OCI-LY3 (cell line): Measurements from ENCODE around the gene ARID5B.

Experiments used
- H2AFZ ChIP-seq: fragments of 200-600, 300-600 bp; shearing (Covaris generic); 2 replicates; pipeline ENCODE4 v1.6.0; 2014; ENCODE audit warnings: antibody characterized with exemption, low read depth, low read length
- H3K27ac ChIP-seq: fragments of 200-600, 300-600 bp; sonication (generic); 2 replicates; pipeline ENCODE4 v1.5.1; 2014; ENCODE audit warnings: mild to moderate bottlenecking, low read length, moderate library complexity, mixed read lengths
- H3K27me3 ChIP-seq: fragments of 200-600, 300-600 bp; sonication (generic); 2 replicates; pipeline ENCODE4 v1.6.1; 2014; ENCODE audit warnings: low read depth, low read length, mixed read lengths
- H3K36me3 ChIP-seq: fragments of 200-600, 300-600 bp; sonication (generic); replicated peaks from 2 replicates; pipeline ENCODE3; 2014; ENCODE audit warnings: low read depth, low read length, mixed read lengths
- H3K4me1 ChIP-seq: fragments of 300-600, 200-600 bp; sonication (generic); 2 replicates; pipeline ENCODE4 v1.6.1; 2014; ENCODE audit warnings: low read length, mixed read lengths
- H3K4me2 ChIP-seq: fragments of 200-600, 300-600 bp; sonication (generic); 2 replicates; pipeline ENCODE4 v1.6.1; 2014; ENCODE audit warnings: low read length, mixed read lengths
- H3K4me3 ChIP-seq: fragments of 300-600, 200-600 bp; sonication (generic); 2 replicates; pipeline ENCODE4 v1.5.1; 2014; ENCODE audit warnings: antibody characterized with exemption, mild to moderate bottlenecking, low read length, moderate library complexity
- H3K79me2 ChIP-seq: fragments of 300-600, 200-600 bp; shearing (Covaris generic); 2 replicates; pipeline ENCODE4 v1.6.1; 2014; ENCODE audit warnings: mild to moderate bottlenecking, low read length, mixed read lengths
- H3K9ac ChIP-seq: fragments of 300-600, 200-600 bp; shearing (Covaris generic); 2 replicates; pipeline ENCODE4 v1.6.0; 2014; ENCODE audit warnings: mild to moderate bottlenecking, low read length, moderate library complexity
- H3K9me3 ChIP-seq: fragments of 200-600, 300-600 bp; shearing (Covaris generic); 2 replicates; pipeline ENCODE4 v1.6.1; 2014; ENCODE audit warnings: low read length, mixed read lengths; ENCODE audit not compliant: insufficient read depth
- H4K20me1 ChIP-seq: fragments of 200-600, 300-600 bp; sonication (generic); 2 replicates; pipeline ENCODE4 v1.6.1; 2016; ENCODE audit warnings: low read length, mixed read lengths; ENCODE audit not compliant: insufficient read depth
- EZH2phosphoT487 ChIP-seq: fragments of 200-600 bp; shearing (Covaris generic); IDR thresholded peaks from 2 replicates; pipeline ENCODE4 v1.6.1; 2018; ENCODE audit warnings: antibody characterized with exemption, mixed run types, low read depth
- TF ChIP-seq, protein P1 (sequence below): fragments of 200-600, 300-600 bp; sonication (generic); IDR thresholded peaks from 2 replicates; pipeline ENCODE4 v1.5.1; 2014; ENCODE audit warnings: antibody characterized with exemption, low read length, low read depth

ARID5B gene

GRCh38 chr10:62008946-62009345, 107.4 kb downstream of the ARID5B start:
- no peaks in the 10 kb centered on the region for H3K4me1 ChIP-seq
- no peak overlapping the region for H3K4me2 ChIP-seq
- no peak overlapping the region for H2AFZ ChIP-seq
- H3K27me3 ChIP-seq, result no peaks in the 10 kb centered on the region
- TF ChIP-seq EZH2phosphoT487, result no peak
- TF ChIP-seq, protein P1, sequence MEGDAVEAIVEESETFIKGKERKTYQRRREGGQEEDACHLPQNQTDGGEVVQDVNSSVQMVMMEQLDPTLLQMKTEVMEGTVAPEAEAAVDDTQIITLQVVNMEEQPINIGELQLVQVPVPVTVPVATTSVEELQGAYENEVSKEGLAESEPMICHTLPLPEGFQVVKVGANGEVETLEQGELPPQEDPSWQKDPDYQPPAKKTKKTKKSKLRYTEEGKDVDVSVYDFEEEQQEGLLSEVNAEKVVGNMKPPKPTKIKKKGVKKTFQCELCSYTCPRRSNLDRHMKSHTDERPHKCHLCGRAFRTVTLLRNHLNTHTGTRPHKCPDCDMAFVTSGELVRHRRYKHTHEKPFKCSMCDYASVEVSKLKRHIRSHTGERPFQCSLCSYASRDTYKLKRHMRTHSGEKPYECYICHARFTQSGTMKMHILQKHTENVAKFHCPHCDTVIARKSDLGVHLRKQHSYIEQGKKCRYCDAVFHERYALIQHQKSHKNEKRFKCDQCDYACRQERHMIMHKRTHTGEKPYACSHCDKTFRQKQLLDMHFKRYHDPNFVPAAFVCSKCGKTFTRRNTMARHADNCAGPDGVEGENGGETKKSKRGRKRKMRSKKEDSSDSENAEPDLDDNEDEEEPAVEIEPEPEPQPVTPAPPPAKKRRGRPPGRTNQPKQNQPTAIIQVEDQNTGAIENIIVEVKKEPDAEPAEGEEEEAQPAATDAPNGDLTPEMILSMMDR, result no peak
- no peak overlapping the region for H3K27ac ChIP-seq
- H4K20me1 ChIP-seq, result no peaks in the 10 kb centered on the region
- H3K79me2 ChIP-seq, result no peaks in the 10 kb centered on the region
- no peaks in the 10 kb centered on the region for H3K9me3 ChIP-seq
- no peak overlapping the region for H3K4me3 ChIP-seq
- no peaks in the 10 kb centered on the region for H3K36me3 ChIP-seq
- H3K9ac ChIP-seq, result no peak overlapping the region

DNA sequence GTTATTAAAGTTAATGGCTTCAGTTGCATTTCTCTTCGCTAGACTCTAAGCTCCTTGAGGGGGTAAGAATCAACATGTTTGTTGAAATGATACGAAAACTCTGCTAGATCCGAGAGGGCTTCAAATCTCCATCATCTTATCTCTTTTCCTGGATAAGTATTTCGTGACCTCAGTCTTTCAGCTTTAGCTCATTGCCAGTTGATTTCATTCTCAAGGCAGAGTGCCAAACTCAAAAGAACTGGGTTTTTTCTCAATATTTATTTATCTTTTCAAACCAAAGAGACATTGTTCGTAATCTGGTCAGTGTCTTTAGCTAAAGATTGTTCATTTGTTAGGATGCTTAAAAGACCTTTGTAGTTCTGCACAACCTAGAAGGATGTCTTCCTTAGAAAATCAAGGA, 108.9 kb downstream of the ARID5B start:
- no peak overlapping the region for H3K4me2 ChIP-seq
- no peak overlapping the region for H2AFZ ChIP-seq
- H3K9ac ChIP-seq, result no peak overlapping the region
- H3K36me3 ChIP-seq, result no peaks in the 10 kb centered on the region
- no peaks in the 10 kb centered on the region for H3K9me3 ChIP-seq
- no peaks in the 10 kb centered on the region for H3K27me3 ChIP-seq
- no peak overlapping the region for H3K4me3 ChIP-seq
- no peak overlapping the region for H3K27ac ChIP-seq
- H4K20me1 ChIP-seq, result no peaks in the 10 kb centered on the region
- TF ChIP-seq, protein P1, result no peak
- no peak for TF ChIP-seq EZH2phosphoT487
- H3K79me2 ChIP-seq, result no peaks in the 10 kb centered on the region
- no peaks in the 10 kb centered on the region for H3K4me1 ChIP-seq

DNA sequence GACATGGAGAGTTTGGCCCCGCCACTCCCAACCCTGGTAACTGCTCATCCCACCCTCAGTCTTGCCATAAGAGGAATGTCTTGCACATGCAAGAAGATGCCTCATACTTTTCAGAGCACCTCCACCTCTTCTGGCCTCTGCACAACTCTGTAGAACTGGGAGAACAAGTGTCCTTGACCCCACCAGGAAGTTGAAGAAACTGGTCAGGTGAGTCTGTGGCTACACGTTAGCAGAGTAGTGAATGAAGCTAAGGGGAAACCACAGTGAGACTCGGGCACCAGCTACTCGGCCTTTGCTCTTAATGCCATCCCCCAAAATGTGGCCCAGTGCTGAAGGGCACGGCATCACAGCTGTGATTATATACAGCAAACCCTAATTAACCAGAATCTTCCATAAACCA, 110.1 kb downstream of the ARID5B start:
- Histone ChIP-seq H2AFZ (no peak overlapping the region), H3K79me2 (no peaks in the 10 kb centered on the region), H3K9ac (no peak overlapping the region), H3K4me3 (no peak overlapping the region), H4K20me1 (no peaks in the 10 kb centered on the region), H3K4me1 (peaks cover 4% of the 10 kb centered on the region), H3K36me3 (no peaks in the 10 kb centered on the region), H3K27ac (no peak overlapping the region), H3K4me2 (no peak overlapping the region), H3K9me3 (no peaks in the 10 kb centered on the region), H3K27me3 (no peaks in the 10 kb centered on the region)
- TF ChIP-seq EZH2phosphoT487, result no peak
- TF ChIP-seq, protein P1, result no peak

DNA sequence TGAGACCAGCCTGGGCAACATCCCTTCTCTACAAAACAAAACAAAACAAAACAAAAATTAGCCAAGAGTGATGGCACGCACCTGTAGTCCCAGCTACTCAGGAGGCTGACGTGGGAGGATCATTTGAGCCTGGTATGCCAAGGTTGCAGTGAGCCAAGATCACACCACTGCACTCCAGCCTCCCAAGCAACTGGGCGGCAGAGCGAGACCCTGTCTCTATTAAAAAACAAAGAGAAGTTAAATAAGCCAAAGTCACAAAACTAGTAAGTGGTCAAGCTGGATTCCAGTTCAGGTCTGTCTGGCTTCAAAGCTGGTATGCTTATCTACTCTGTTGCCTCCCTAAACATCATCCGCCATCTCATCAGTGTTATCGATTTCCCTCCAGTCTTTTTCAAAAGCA, 110.8 kb downstream of the ARID5B start:
- no peaks in the 10 kb centered on the region for H3K27me3 ChIP-seq
- H3K79me2 ChIP-seq, result no peaks in the 10 kb centered on the region
- no peaks in the 10 kb centered on the region for H3K36me3 ChIP-seq
- no peak overlapping the region for H3K4me2 ChIP-seq
- H3K4me1 ChIP-seq, result peaks cover 12% of the 10 kb centered on the region
- H3K9me3 ChIP-seq, result no peaks in the 10 kb centered on the region
- no peak overlapping the region for H3K9ac ChIP-seq
- H4K20me1 ChIP-seq, result no peaks in the 10 kb centered on the region
- H3K27ac ChIP-seq, result no peak overlapping the region
- H2AFZ ChIP-seq, result no peak overlapping the region
- TF ChIP-seq EZH2phosphoT487, result no peak
- no peak overlapping the region for H3K4me3 ChIP-seq

- Histone ChIP-seq H3K9ac (no peak overlapping the region), H2AFZ (no peak overlapping the region), H3K4me2 (no peak overlapping the region), H3K9me3 (no peaks in the 10 kb centered on the region), H3K36me3 (no peaks in the 10 kb centered on the region), H3K4me3 (no peak overlapping the region), H4K20me1 (no peaks in the 10 kb centered on the region), H3K27ac (no peak overlapping the region), H3K27me3 (no peaks in the 10 kb centered on the region), H3K79me2 (no peaks in the 10 kb centered on the region), H3K4me1 (peaks cover 24% of the 10 kb centered on the region)
- TF ChIP-seq, protein P1, result no peak
- no peak for TF ChIP-seq EZH2phosphoT487
Observed at GRCh38 chr10:62014510-62014909, 113.0 kb downstream of the ARID5B start.
